Stimulated activated CD8-positive, alpha-beta memory T cell treated with anti-CD3 and anti-CD28 coated beads, Interleukin-7, amount 100 ng/mL, for 4 hours (primary cell): ENCODE measurements around the gene SLC4A2.

Source experiments
- DNase-seq, 2 donors: peaks; one replicate each; pipeline ENCODE4 v3.0.0-alpha.2; 2020; ENCODE audit warnings: low read depth in 2 of 2

The SLC4A2 gene

GRCh38 chr7:151081170-151082101 lies 22.0 kb downstream of the SLC4A2 start:
- DNase-seq: no peak

DNA sequence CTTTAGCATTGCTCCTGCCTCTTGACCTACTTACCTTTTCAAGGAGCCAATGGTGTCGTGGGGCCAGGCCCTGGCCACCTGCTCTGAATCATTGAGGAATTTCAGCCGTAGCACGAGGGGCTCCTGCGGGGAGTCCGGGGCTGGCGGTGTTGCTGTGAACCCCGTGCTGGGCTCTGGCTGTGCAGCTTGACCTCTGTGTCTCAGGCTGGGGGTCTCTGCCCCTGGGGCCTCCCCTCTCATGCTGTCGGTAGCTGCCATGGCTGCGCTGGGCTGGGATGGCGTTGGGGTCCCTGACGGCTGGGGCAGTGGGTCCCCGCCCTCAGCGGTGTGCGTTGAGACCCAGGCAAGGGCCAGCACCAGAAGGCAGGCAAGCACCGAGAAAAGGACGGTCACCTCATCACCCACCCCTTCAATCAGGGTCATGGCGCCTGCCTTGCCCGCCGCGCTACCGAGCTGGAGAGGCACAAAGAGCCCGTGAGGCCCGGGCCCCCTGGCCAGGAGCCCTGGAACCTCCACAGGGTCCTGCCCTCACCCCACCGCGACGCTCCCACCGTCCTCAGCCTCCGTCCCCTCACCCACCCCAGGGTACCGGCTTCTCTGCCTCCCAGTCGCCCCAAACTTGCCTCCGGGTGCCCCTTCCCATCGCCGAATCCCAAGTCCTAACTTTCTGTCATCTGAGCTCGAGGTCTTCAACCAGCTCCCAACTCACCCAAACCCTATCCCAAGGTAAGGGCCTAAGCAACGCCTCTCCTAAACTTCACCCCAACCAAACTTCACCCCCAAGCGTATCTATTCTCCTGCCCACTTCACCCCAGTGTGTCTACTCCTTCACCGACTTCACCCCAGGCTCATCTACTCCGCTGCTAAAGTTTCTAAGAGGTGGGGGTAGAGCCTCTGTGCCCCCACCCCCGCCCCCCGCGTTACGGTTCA lies 23.0 kb downstream of the SLC4A2 start:
- DNase-seq: no peak

GRCh38 chr7:151083071-151083823 lies 23.9 kb downstream of the SLC4A2 start, which contains the start of gene TMUB1:
TSS of gene TMUB1 (minus strand) at chr7:151083493. CDS start at chr7:151082563, 930 bp downstream.
- DNase-seq: peak; percentile 69 to 87

DNA sequence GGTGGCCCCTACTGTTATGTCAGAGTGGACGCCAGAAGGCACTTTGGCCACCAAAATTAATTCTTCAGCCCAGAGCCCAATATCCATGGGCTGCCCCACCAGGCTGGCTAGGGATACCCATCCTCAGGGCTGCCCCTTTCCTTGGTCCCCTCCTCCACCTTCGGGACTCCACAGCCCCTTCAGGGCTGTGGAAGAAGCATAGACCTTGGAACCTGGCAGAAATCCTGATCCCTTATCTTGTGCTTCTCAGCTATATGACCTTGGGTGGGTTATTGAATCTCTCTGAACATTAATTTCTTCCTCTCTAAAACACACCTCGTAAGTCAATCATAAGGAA lies 24.4 kb downstream of the SLC4A2 start:
- no peak for DNase-seq

- no peak for DNase-seq
Measured at GRCh38 chr7:151085329-151085690, 25.9 kb downstream of the SLC4A2 start.

- DNase-seq: peak; percentile 17 to 67
Measured at GRCh38 chr7:151085691-151086620, 26.6 kb downstream of the SLC4A2 start, which contains the start of gene AGAP3. TSS of gene AGAP3 (plus strand) at chr7:151086475. CDS start at chr7:151086742, 267 bp downstream.

GRCh38 chr7:151086802-151087244 lies 27.4 kb downstream of the SLC4A2 start:
- DNase-seq: no peak

GRCh38 chr7:151087245-151088018 lies 28.0 kb downstream of the SLC4A2 start:
- no peak for DNase-seq

DNA sequence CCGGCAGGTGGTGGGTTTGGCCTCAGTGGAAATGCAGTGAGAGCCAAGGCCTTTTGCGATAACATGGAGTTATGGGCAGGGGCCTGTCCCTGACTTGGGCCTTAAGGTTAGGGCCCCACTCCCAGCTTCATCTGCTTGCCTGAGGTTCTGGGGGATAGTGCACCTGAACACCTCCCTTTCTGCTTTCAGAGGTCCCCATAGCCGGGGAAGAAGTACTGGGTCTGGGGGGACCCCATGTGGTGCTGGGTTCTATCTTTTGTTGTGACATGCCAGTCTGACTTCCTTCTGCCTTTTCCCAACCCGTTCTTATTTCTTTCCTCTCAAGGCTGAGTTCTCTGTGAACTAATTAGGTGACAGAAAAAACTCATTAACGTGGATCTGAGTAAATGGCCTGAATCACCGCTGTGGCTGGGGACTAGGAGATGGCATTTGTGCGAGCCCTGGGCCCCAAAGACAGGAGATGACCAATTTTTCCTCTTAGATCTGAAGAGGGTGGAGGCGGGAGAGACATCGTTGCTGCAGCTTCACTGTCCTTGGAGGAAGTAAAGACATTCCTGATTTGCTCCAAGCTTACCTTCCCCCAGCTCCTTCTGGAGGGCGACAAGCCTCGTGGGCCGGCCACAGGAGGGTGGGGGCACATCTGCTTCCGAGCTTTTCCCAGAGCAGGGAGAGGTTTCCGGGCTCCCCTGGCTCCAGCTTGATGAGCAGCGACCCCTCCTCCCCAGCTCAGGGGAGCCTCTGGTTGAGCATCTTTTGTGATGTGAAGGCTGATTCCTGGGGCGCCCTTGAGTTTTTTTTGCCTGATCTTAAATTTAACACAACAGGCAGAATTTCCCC lies 28.8 kb downstream of the SLC4A2 start:
- no peak for DNase-seq

DNA sequence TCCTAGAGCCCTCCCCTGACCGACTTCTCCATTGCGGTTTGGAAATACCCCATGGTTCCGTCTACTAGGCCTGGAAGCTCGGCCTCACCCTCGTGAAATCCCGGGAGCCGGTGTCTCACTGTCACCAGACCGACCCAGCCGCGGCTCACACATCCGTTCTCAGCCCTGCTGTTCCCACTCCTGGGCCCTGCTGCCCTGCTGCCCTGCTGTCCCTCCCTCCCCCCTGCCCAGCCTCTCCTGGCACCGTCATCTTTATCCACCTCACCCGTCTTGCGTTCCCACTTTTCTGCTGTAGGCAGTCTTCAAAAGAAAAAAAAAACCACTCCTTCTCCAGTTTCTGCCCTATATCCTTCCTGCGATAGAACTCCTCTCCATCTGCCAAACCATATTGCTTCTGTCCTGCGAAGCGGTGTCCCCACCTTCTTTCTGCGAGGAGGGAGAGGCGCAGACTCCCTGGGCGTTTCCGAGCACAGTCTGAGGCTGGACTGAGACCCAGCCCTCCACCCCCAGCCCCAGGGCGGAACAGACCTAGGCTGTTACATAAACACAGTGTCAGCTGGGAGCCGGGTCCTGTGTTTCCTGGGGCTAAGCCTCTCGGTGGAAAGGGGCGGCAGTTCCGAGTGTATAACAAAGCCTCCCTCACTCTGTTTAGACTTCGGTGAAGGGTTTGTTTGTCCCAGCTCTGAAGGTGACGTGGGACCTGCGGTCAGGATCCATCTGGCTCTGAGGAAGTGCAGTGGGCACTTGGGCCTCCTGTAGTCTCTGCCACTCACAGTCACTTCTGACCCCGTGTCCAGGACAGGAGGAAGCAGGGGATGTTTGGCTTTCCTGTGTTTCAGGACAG lies 29.7 kb downstream of the SLC4A2 start:
- DNase-seq: no peak

DNA sequence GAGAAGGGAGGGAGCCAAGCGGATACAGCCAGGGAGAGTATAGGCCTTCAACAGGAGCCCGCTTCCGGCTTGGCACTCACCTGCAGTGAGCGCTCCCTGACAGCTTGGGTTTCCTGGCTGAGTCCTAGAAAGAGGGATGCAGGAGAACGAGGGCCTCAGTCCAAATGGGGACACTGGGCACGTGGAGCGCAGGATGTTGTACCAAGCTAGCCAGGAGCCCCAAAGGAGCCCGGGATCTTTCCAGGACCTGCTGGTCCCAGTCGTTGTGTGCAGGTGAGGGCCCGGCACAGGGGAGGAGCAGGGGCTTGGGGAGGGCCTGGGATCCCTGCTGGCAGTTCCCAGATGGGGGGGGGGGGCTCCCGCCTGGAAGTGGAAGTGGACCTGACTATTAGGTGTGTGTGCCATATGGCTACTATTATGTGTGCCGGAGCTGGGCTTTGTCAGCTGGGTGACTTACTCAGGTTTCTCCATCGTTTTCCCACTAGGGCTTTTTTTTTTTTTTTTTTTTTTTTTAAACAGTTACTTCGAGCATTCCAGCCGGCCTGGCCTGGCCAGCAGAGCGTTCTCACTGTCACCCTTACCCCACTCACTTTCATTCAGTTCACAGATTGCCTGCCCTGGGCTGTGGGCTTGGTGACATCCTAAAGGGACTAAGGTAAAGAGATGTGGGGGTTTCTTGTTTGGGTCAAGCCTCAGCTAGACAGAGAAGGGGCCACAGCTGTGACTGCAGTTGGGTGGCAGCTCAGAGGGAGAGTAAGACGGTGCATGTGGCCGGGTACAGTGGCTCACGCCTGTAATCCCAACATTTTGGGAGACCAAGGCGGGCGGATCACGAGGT lies 30.7 kb downstream of the SLC4A2 start:
- no peak for DNase-seq

- no peak for DNase-seq
Measured at GRCh38 chr7:151091003-151091402, 31.6 kb downstream of the SLC4A2 start.

DNA sequence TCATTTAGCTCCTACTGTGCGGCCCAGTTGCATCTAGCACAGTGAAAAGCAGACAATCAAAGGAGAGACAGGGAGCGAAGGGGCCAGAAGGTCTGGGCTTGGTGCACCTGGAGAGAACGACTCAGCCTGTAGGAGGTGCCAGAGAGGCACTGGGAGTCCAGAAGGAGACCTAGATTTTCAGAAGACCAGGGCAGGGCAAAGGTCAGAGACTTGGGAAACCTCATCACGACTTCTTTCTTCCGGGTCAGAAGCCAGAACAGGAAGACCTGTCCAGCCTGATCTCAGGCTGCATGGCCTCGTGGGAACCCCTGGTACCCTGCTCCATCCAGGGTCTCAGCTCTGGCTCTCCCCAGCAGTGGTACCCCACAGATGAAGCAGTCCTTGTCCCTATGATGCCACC lies 32.0 kb downstream of the SLC4A2 start:
- no peak for DNase-seq

DNA sequence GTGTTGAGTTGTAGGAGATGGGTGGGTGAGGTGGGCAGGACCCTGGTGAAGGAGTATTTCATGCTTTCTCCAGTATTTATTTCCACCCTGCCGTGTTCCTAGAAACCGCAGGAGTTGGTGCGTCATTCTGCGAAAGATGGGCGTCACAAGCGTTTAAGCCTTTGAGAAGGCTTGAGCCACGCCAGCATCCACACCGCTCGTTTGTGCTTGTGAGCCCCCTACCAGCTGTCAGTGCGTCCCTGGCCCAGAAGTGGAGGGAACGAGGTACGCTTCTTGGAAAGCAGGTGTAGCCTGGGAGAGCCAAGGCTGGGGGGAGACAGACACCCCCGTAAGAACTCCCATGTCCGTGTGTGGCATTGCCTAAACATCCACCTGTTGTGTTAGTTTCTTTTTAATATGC lies 32.6 kb downstream of the SLC4A2 start:
- no peak for DNase-seq

- no peak for DNase-seq
Measured at GRCh38 chr7:151093748-151094147, 34.4 kb downstream of the SLC4A2 start.

DNA sequence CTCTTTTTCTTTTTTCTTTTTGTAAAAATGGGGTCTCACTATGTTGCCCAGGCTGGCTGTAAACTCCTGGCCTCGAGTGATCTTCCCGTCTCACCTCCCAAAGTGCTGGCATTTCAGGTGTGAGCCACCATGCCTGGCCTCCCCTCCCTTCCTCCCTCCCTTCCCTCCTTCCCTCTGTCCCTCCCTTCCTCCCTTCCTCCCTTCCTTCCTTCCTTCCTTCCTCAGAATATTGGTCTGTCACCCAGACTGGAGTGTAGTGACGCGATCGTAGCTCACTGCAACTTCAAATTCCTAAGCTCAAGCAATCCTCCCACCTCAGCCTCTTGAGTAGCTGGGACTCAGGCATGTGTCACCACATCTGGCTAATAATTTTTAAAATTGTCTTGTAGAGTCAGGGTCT lies 35.3 kb downstream of the SLC4A2 start:
- no peak for DNase-seq
